Measurements from ENCODE around the gene ACP6.
"Not testable (repeated sequence)": the region's sequence is repeated elsewhere in the genome, so short reads cannot be mapped to it uniquely, and the experiment has no call there.

ACP6 gene

GRCh38 chr1:147618771-147619170, 51.6 kb downstream of the ACP6 start:
- DNase-seq: no peak

- peak; percentile 65 for DNase-seq
These were observed 52.2 kb downstream of the ACP6 start for GRCh38 chr1:147618077-147618569.

- DNase-seq: not testable (repeated sequence)
These were observed 55.4 kb downstream of the ACP6 start for GRCh38 chr1:147614966-147615365.

DNA sequence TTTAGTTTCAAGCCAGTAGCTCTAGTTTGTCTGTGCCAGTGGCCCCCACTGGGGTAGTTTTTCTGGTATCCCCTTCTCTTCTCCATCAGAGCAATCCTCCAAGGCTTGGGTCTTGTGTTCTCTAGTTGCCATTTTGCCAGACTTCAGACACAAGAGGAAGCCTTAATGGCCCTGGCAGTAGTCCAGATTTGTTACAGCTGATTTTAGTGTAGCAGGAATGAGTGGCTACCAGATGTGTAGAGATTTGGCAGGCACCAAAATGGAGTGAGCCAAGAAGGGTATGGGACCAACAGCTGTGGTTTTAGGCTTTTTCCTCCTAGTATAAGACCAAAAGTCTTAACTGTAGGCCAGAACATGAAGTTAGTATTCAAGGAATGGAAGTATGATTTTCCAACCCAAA, 56.8 kb downstream of the ACP6 start:
- DNase-seq: no peak

DNA sequence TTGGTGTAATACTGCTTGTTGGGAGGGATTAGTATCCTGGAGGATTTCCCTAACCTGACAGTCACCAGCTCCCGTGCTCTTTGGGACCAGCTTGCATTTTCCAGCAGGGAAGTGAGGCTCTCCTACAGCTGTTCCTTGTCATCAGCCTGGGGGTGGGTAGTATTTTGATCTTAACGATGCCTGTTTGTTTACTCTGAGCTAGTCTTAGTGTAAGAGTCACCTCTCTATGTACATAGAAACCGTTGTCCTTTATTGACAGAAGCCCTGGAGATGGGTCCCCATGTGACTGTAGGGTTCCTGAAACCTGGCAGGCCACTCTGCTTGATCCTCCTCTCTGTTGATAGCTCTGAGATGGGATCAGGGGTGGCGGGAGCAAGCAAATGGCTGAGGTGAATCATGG, 58.0 kb downstream of the ACP6 start:
- DNase-seq: no peak

DNA sequence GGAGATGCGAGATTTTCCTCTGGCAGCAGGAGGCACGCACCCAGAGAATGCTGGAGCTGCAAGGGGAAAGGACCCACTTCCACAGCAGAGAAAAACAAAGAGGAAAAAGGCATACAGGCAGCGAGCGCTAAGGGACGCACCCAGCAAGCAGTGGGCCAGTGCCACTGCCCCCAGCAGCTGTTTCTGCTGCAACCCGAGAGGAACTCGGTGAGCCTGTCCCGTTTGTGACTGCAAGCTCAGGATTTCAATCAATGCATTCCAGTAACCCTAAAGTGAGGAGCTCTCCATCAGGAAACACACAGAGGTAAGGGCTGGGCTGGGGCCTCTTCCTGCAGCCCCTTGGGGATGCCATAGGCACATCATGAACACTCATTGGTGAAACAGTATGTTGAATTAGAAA, 58.7 kb downstream of the ACP6 start:
- no peak for DNase-seq

GRCh38 chr1:147611021-147611426, 59.3 kb downstream of the ACP6 start:
- no peak for DNase-seq

GRCh38 chr1:147609358-147609757, 61.0 kb downstream of the ACP6 start:
- DNase-seq: no peak

DNA sequence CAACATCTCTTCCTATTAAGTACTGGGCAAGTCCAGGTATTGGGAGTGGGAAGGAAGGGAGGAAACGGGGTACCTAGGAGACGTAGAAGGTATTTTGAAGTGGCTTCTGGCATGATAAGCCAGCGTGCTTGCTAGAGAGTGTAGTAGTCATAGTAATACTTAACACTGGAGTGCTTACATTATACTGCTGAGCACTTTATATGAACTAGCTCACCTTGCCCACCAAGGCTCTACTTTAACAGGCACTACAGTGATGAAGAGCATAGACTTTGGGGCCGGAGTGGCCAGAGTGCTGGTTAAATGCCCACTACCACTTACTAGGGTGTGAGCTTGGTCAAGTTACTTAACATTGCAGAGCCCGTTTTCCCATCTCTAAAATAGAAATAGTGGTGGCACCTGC, 61.7 kb downstream of the ACP6 start:
- no peak for DNase-seq

GRCh38 chr1:147605591-147605990, 64.7 kb downstream of the ACP6 start:
- DNase-seq: no peak

GRCh38 chr1:147603986-147604385, 66.3 kb downstream of the ACP6 start:
- DNase-seq: no peak

- no peak for DNase-seq
These were observed 69.9 kb downstream of the ACP6 start for GRCh38 chr1:147600119-147601111.

DNA sequence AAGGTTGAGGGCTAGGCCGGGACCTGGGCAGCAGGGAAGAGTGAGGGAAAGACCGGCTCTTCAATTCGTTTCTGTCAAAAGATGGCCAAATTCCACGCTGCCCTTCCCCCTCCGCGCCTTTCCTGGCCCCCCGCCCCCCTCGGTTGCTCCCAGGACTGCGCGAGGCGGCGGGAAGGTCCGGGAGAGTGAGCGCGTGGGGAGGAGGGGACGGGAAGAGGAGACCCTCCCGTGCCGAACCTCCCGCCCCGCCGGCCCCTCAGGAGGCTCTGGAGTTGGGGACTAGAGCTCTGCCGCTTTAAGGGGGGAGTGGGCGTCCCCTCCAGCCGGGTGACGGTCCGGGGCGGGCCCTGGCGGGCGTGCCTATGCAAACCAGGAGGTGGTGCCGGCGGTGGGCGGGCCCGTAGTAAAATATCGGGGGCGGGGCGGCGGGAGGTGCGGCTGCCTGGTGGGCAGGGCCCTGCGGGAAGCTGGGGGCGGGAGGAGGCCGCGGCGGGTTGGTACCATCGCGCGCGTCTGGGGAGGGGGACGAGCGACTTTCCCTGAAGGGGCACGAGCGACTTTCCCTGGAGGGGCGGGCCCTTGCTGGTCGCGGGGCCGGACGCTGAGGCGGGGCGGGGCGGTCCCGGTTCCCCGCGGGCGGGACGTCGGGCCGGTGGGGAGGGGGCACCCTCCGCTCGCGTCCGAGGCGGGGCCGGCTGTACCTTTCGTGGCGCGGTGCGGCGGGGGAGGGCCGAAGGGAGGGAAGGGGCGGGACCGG, 70.8 kb downstream of the ACP6 start:
- peak; percentile 94 for DNase-seq

GRCh38 chr1:147598621-147599361, 71.5 kb downstream of the ACP6 start:
- peak; percentile 17 for DNase-seq

DNA sequence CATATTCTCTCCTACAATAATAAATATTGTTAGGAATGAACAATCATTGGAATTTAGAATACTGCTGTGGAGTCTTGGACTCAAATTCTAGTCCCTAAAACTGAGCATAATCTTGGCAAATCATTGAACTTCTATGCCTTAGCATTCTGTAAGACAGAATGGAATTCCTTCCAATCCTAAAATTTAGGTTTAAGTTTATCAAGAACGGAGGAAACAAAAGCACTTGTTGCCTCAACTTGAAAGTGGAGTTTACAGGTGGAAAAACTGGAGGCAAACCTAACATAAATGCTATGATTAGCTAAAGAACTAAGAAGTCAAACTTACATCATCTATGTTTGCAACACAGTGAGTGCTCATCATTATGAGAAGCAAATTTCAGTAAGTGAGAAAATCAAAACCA, 73.3 kb downstream of the ACP6 start:
- DNase-seq: no peak
